GM12878 (cell line): ENCODE measurements around the gene HECTD4. TPM values are rescaled to one million over a fixed set of nuclear protein-coding genes. Genes with fewer than 3 reads are reported as not detected.

Experiments used
- ATAC-seq: fragments of 200-7000 bp; cut with Tn5 transposase; 3 replicates; pipeline ENCODE4 v1.9.1; 2020; ENCODE audit warnings: mild to moderate bottlenecking, moderate library complexity
- BruUV-seq: library from RNA; stranded (reverse); fragments of 400-500 nt; replicated peaks from 2 replicates; lab custom pipeline; 2021; lab: Mats Ljungman, UMichigan
- CTCF ChIA-PET: fragments of 300-600 bp; sonication (Branson Sonifier 250); formaldehyde crosslinking; extraction: SDS; loops from one replicate; lab custom pipeline; 2021; ENCODE audit warnings: inconsistent platforms; lab: Yijun Ruan, JAX
- POLR2A ChIA-PET: fragments of 350-600 bp; formaldehyde crosslinking; extraction: SDS; loops from one replicate; lab custom pipeline; 2021; ENCODE audit warnings: inconsistent platforms; lab: Charles Lee
- RAD21 ChIA-PET: fragments of 300-600 bp; sonication (Branson Sonifier 250); formaldehyde crosslinking; loops from one replicate; lab custom pipeline; 2023; ENCODE audit warnings: antibody characterized with exemption; ENCODE audit not compliant: unreplicated experiment; lab: Charles Lee
- SMC1A ChIA-PET: fragments of 300-600 bp; sonication (Branson Sonifier 250); formaldehyde crosslinking; loops from one replicate; lab custom pipeline; 2023; ENCODE audit not compliant: unreplicated experiment, uncharacterized antibody; lab: Charles Lee
- DNase-seq: peaks from one replicate; pipeline ENCODE4 v3.0.0-alpha.2; 2011; ENCODE audit warnings: low read depth, low spot score
- FAIRE-seq: peaks from 3 replicates; lab custom pipeline; 2011; peaks lifted over from hg19 to GRCh38; lab: Jason Lieb, UNC
- H2AFZ ChIP-seq: 2 replicates; pipeline ENCODE4 v1.6.0; 2011; ENCODE audit warnings: low read depth, low read length, control low read depth; ENCODE audit not compliant: control insufficient read depth
- H3K27ac ChIP-seq: 2 replicates; pipeline ENCODE4 v1.5.1; 2011; ENCODE audit warnings: control low read depth; ENCODE audit not compliant: control insufficient read depth, insufficient read depth
- H3K27me3 ChIP-seq, 2 experiments: replicated peaks in 1 of 2; 2 replicates each; pipeline versions ENCODE4 v1.6.0 to v1.6.1; 2011; ENCODE audit warnings: low read length in 1 of 2; ENCODE audit not compliant: control insufficient read depth in 2 of 2, insufficient read depth in 2 of 2
- H3K36me3 ChIP-seq, 2 experiments: 2 replicates each; pipeline ENCODE4 v1.5.1; 2011; ENCODE audit warnings: low read length in 1 of 2; ENCODE audit not compliant: control insufficient read depth in 2 of 2, insufficient read depth in 2 of 2
- H3K4me1 ChIP-seq: 2 replicates; pipeline ENCODE4 v1.6.1; 2011; ENCODE audit warnings: mild to moderate bottlenecking, low read length, moderate library complexity, mixed read lengths; ENCODE audit not compliant: control insufficient read depth, insufficient read depth
- H3K4me2 ChIP-seq: 2 replicates; pipeline ENCODE4 v1.6.0; 2011; ENCODE audit warnings: control low read depth; ENCODE audit not compliant: control insufficient read depth, insufficient read depth
- H3K4me3 ChIP-seq: fragments of 200-600 bp; sonication (generic); 2 replicates; pipeline ENCODE4 v1.5.1; 2016
- H3K79me2 ChIP-seq: 2 replicates; pipeline ENCODE4 v1.6.0; 2011; ENCODE audit warnings: low read length; ENCODE audit not compliant: control insufficient read depth, insufficient read depth
- H3K9ac ChIP-seq: 2 replicates; pipeline ENCODE4 v1.8.0; 2011; ENCODE audit warnings: low read length, control low read depth, mixed read lengths; ENCODE audit not compliant: control insufficient read depth, insufficient read depth
- H3K9me3 ChIP-seq: replicated peaks from 3 replicates; pipeline ENCODE4 v1.5.1; 2011; ENCODE audit warnings: mild to moderate bottlenecking, low read length; ENCODE audit not compliant: control insufficient read depth, insufficient read depth
- H4K20me1 ChIP-seq: 2 replicates; pipeline ENCODE4 v1.6.0; 2011; ENCODE audit not compliant: control insufficient read depth, insufficient read depth
- ATF2 ChIP-seq: IDR thresholded peaks from 2 replicates; pipeline ENCODE4 v1.6.1; 2012; ENCODE audit warnings: low read length, inconsistent platforms
- BACH1 ChIP-seq: fragments of 450-650 bp; IDR thresholded peaks from 2 replicates; pipeline ENCODE4 v1.6.1; 2017; ENCODE audit warnings: mild to moderate bottlenecking, borderline replicate concordance
- BCL3 ChIP-seq: IDR thresholded peaks from 2 replicates; pipeline ENCODE4 v1.6.1; 2011; ENCODE audit warnings: borderline replicate concordance, low read depth, mild to moderate bottlenecking, moderate library complexity, low read length; ENCODE audit not compliant: insufficient read depth, poor library complexity, severe bottlenecking
- CREB1 ChIP-seq: IDR thresholded peaks from 2 replicates; pipeline ENCODE4 v1.6.1; 2012; ENCODE audit warnings: low read depth, mild to moderate bottlenecking, inconsistent platforms
- EGR1 ChIP-seq, 2 experiments: IDR thresholded peaks; 1 replicate in 1 of 2; 2 replicates in 1 of 2; pipeline ENCODE4 v1.6.1; 2011 to 2012; ENCODE audit warnings: low read depth in 2 of 2, low read length in 2 of 2, borderline replicate concordance in 1 of 2, mild to moderate bottlenecking in 1 of 2, moderate library complexity in 1 of 2
- IRF4 ChIP-seq: IDR thresholded peaks from 2 replicates; pipeline ENCODE4 v1.6.1; 2011; ENCODE audit warnings: low read depth, low read length
- MXI1 ChIP-seq: fragments of 150-350 bp; IDR thresholded peaks from 2 replicates; pipeline ENCODE4 v1.6.1; 2011; ENCODE audit warnings: low read depth, mild to moderate bottlenecking, inconsistent platforms, low read length, improper control_type of control experiment
- PAX8 ChIP-seq: fragments of 450-650 bp; IDR thresholded peaks from 2 replicates; pipeline ENCODE4 v1.6.1; 2017; ENCODE audit warnings: mild to moderate bottlenecking, moderate library complexity
- POLR2AphosphoS2 ChIP-seq: IDR thresholded peaks from 2 replicates; pipeline ENCODE4 v1.6.1; 2011; ENCODE audit warnings: low read depth, mild to moderate bottlenecking, low read length, improper control_type of control experiment, moderate library complexity
- SMAD1 ChIP-seq: fragments of 450-650 bp; IDR thresholded peaks from 2 replicates; pipeline ENCODE4 v1.6.1; 2018; ENCODE audit warnings: mild to moderate bottlenecking, low read depth; ENCODE audit not compliant: partially characterized antibody
- SPI1 ChIP-seq: IDR thresholded peaks from 2 replicates; pipeline ENCODE4 v1.6.1; 2011; ENCODE audit warnings: low read depth, mild to moderate bottlenecking, low read length, moderate library complexity, borderline replicate concordance; ENCODE audit not compliant: insufficient read depth
- SRF ChIP-seq, 2 experiments: IDR thresholded peaks; 2 replicates each; pipeline ENCODE4 v1.6.1; 2011; ENCODE audit warnings: low read depth in 2 of 2, low read length in 2 of 2, mild to moderate bottlenecking in 1 of 2, moderate library complexity in 1 of 2
- TCF7 ChIP-seq: IDR thresholded peaks from 2 replicates; pipeline ENCODE4 v1.6.1; 2014; ENCODE audit warnings: antibody characterized with exemption, borderline replicate concordance
- ZNF217 ChIP-seq: fragments of 450-650 bp; IDR thresholded peaks from 2 replicates; pipeline ENCODE4 v1.6.1; 2017; ENCODE audit warnings: antibody characterized with exemption, mild to moderate bottlenecking
- ZNF24 ChIP-seq: fragments of 450-650 bp; IDR thresholded peaks from 2 replicates; pipeline ENCODE4 v1.6.1; 2017; ENCODE audit warnings: antibody characterized with exemption, mild to moderate bottlenecking
- ZNF622 ChIP-seq: fragments of 450-650 bp; IDR thresholded peaks from 2 replicates; pipeline ENCODE4 v1.6.1; 2017; ENCODE audit warnings: mild to moderate bottlenecking, inconsistent platforms
- ZZZ3 ChIP-seq: IDR thresholded peaks from 2 replicates; pipeline ENCODE4 v1.6.1; 2011; ENCODE audit warnings: low read depth; ENCODE audit not compliant: control insufficient read depth, insufficient read length
- WGBS: methylation state at CpG from one replicate; pipeline ENCODE4 v1.1.6; 2016; ENCODE audit warnings: low lambda C conversion rate; ENCODE audit not compliant: insufficient replicate concordance, insufficient coverage; ENCODE audit errors: missing lambda C conversion rate; 5-methylcytosine and 5-hydroxymethylcytosine counted together
- in situ Hi-C: fragments of 300-500 bp; cut with MboI; formaldehyde crosslinking; loops from 9 replicates; pipeline ENCODE4 v1.14.3; 2018; ENCODE audit warnings: mixed read lengths
- intact Hi-C: fragments of 100-400 bp; cut with micrococcal nuclease; formaldehyde crosslinking; loops from one replicate; pipeline ENCODE4 v1.14.2; 2022; ENCODE audit not compliant: unreplicated experiment
- polyA plus RNA-seq, 11 experiments: library from polyadenylated mRNA; depleted of rRNA in 4 of 11; unstranded in 6 of 11; stranded (reverse) in 5 of 11; fragments of >200 nt; fragmentation: Nextera tagmentation in 4 of 11; fragmentation: Illumina TruSeq in 1 of 11; extraction: Ambion mirVana in 4 of 11; extraction: Trizol in 1 of 11; gene quantifications; 1 replicate in 1 of 11; 2 replicates in 10 of 11; pipeline versions ENCODE4 v1.2.1 to v1.2.3, GENCODE V29; 2011 to 2016; ENCODE audit warnings: inconsistent platforms in 2 of 11, missing spikeins in 2 of 11, low read depth in 1 of 11
- total RNA-seq, 4 experiments: library from RNA; depleted of rRNA in 3 of 4; stranded (reverse); fragments of >200 nt in 3 of 4; fragmentation: Illumina TruSeq in 1 of 4; extraction: Trizol in 1 of 4; gene quantifications; 2 replicates each; pipeline versions ENCODE4 v1.2.1 to v1.2.3, GENCODE V29; 2013 to 2021
- TF ChIP-seq, protein P1 (sequence below): IDR thresholded peaks from 2 replicates; pipeline ENCODE4 v1.6.1; 2011; ENCODE audit warnings: low read depth, mild to moderate bottlenecking, low read length, moderate library complexity, borderline replicate concordance; ENCODE audit errors: extremely low read depth
- TF ChIP-seq, protein P2 (sequence below): fragments of 450-650 bp; IDR thresholded peaks from 2 replicates; pipeline ENCODE4 v1.6.1; 2014; ENCODE audit warnings: mild to moderate bottlenecking
- TF ChIP-seq, protein P3 (sequence below): IDR thresholded peaks from 2 replicates; pipeline ENCODE4 v1.6.1; 2011; ENCODE audit warnings: borderline replicate concordance, low read depth, mild to moderate bottlenecking, moderate library complexity, mixed read lengths, low read length; ENCODE audit not compliant: insufficient read depth; ENCODE audit errors: extremely low read length

HECTD4 gene
- total and polyA plus RNA-seq, 10 of the 15 experiments (the other 5 are each of a cell fraction or from before 2014, with no cell fraction given) = 5.8 to 43.9 (median 17.9) TPM

DNA sequence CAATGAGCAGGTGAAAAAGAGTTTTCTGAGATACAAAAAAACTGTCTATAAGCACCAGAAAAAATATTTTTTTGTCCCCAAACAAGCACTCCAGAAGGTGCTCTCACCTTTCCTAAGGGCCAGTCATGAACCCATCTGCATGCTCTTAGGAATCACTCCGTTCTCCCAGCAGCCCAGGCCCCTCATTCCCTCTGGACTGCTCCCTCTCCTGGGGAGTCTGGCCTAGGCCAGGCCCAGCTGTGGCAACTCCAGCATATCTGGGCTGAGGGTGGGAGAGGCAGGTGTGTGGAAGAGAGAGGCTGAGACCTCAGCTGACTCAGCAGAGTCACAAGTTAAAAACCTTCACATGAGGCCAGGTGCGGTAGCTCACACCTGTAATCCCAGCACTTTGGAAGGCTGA lies 202.3 kb downstream of the HECTD4 start:
- TF ChIP-seq PAX8 (no peak), SPI1 (no peak), ZNF622 (no peak), EGR1 (IDR thresholded peaks at IDR 0.05; ENCODE audit: borderline replicate concordance in 1 of 2, low read depth in 2 of 2, low read length in 2 of 2) (no peak), TCF7 (no peak), BCL3 (no peak), ATF2 (no peak), ZZZ3 (no peak), SMAD1 (no peak), BACH1 (no peak), SRF (IDR thresholded peaks at IDR 0.05; ENCODE audit: low read depth in 2 of 2, low read length in 2 of 2) (no peak), POLR2AphosphoS2 (no peak), IRF4 (no peak), MXI1 (no peak), ZNF217 (no peak), ZNF24 (no peak), CREB1 (no peak)
- TF ChIP-seq, protein P1, sequence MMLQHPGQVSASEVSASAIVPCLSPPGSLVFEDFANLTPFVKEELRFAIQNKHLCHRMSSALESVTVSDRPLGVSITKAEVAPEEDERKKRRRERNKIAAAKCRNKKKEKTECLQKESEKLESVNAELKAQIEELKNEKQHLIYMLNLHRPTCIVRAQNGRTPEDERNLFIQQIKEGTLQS = no peak
- TF ChIP-seq, protein P2, sequence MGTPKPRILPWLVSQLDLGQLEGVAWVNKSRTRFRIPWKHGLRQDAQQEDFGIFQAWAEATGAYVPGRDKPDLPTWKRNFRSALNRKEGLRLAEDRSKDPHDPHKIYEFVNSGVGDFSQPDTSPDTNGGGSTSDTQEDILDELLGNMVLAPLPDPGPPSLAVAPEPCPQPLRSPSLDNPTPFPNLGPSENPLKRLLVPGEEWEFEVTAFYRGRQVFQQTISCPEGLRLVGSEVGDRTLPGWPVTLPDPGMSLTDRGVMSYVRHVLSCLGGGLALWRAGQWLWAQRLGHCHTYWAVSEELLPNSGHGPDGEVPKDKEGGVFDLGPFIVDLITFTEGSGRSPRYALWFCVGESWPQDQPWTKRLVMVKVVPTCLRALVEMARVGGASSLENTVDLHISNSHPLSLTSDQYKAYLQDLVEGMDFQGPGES = no peak
- TF ChIP-seq, protein P3, sequence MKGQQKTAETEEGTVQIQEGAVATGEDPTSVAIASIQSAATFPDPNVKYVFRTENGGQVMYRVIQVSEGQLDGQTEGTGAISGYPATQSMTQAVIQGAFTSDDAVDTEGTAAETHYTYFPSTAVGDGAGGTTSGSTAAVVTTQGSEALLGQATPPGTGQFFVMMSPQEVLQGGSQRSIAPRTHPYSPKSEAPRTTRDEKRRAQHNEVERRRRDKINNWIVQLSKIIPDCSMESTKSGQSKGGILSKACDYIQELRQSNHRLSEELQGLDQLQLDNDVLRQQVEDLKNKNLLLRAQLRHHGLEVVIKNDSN = no peak
- 97% methylated on average over 2 of the region's 2 CpGs for WGBS
- Histone ChIP-seq H3K27ac (no peak overlapping the region), H3K4me3 (no peak overlapping the region), H4K20me1 (no peaks in the 10 kb centered on the region), H3K79me2 (no peaks in the 10 kb centered on the region), H2AFZ (no peak overlapping the region), H3K36me3 (peaks cover 13 to 33% of the 10 kb centered on the region in 2 experiments), H3K4me2 (no peak overlapping the region), H3K9ac (no peak overlapping the region), H3K27me3 (no peaks in the 10 kb centered on the region), H3K9me3 (no peaks in the 10 kb centered on the region), H3K4me1 (peaks cover 17% of the 10 kb centered on the region)
- ChIA-PET CTCF (no interaction called here), SMC1A (no interaction called here), POLR2A (no interaction called here), RAD21 (no interaction called here)
- DNase-seq = no peak
- no peak for ATAC-seq
- in situ Hi-C loops = no loop called here
- no peak for FAIRE-seq
- BruUV-seq = no TSS peak
- intact Hi-C loops = no loop called here
